K562 (cell line): ENCODE results near the gene CTIF. TPM values are rescaled to one million over a fixed set of nuclear protein-coding genes. Genes with fewer than 3 reads are reported as not detected.

ENCODE experiments used
- CEBPG ChIP-seq, 3 experiments: fragments of 200-800 bp in 1 of 3; sonication (Bioruptor generic) in 1 of 3; sonication (generic) in 1 of 3; formaldehyde crosslinking in 1 of 3; IDR thresholded peaks in 2 of 3; conservative IDR thresholded peaks in 1 of 3; 2 replicates each; pipeline versions ENCODE4 v1.6.1 to v1.8.0; 2016 to 2022; ENCODE audit warnings: missing compliant biosample characterization in 2 of 3, missing genetic modification characterization in 2 of 3, mild to moderate bottlenecking in 1 of 3, missing genetic modification reagents in 1 of 3
- CHD4 ChIP-seq: fragments of 200-600 bp; sonication (generic); IDR thresholded peaks from 3 replicates; pipeline ENCODE4 v1.6.1; 2012; ENCODE audit warnings: low read depth, mild to moderate bottlenecking, mixed read lengths, low read length, inconsistent platforms; ENCODE audit not compliant: insufficient read depth, insufficient replicate concordance, poor library complexity, severe bottlenecking
- CREB3L1 ChIP-seq: fragments of 450-650 bp; IDR thresholded peaks from 2 replicates; pipeline ENCODE4 v1.6.1; 2014; ENCODE audit warnings: low read depth, mild to moderate bottlenecking, moderate library complexity, borderline replicate concordance
- CXXC5 ChIP-seq: fragments of 250-450 bp; sonication (Bioruptor Pico); IDR thresholded peaks from 2 replicates; pipeline ENCODE4 v1.8.0; 2022; ENCODE audit warnings: inconsistent platforms, mild to moderate bottlenecking, moderate library complexity
- DMBX1 ChIP-seq: fragments of 250-450 bp; sonication (Bioruptor Pico); IDR thresholded peaks from 2 replicates; pipeline ENCODE4 v1.8.0; 2022; ENCODE audit warnings: inconsistent platforms, mild to moderate bottlenecking, moderate library complexity, borderline replicate concordance
- DPF2 ChIP-seq: fragments of 450-650 bp; IDR thresholded peaks from 2 replicates; pipeline ENCODE4 v1.6.1; 2016
- GABPA ChIP-seq: fragments of 200-800 bp; sonication (Bioruptor generic); conservative IDR thresholded peaks from 2 replicates; pipeline ENCODE4 v1.6.1; 2016; ENCODE audit warnings: low read depth, missing genetic modification characterization, missing compliant biosample characterization
- KDM1A ChIP-seq, 2 experiments: fragments of 450-650 bp; IDR thresholded peaks; 2 replicates each; pipeline ENCODE4 v1.6.1; 2016; ENCODE audit warnings: mild to moderate bottlenecking in 2 of 2
- KDM2B ChIP-seq: fragments of 250-450 bp; sonication (Bioruptor Pico); IDR thresholded peaks from 2 replicates; pipeline ENCODE4 v1.8.0; 2021; ENCODE audit warnings: mild to moderate bottlenecking, moderate library complexity
- MED1 ChIP-seq: sonication (generic); formaldehyde crosslinking; IDR thresholded peaks from 2 replicates; pipeline ENCODE4 v1.8.1; 2023; ENCODE audit warnings: missing genetic modification reagents, borderline replicate concordance
- NFIC ChIP-seq: fragments of 450-650 bp; IDR thresholded peaks from 2 replicates; pipeline ENCODE4 v1.6.1; 2017; ENCODE audit warnings: mild to moderate bottlenecking, inconsistent platforms
- PHB ChIP-seq: fragments of 250-450 bp; sonication (Bioruptor Pico); IDR thresholded peaks from 2 replicates; pipeline ENCODE4 v1.5.0; 2021
- PTRF ChIP-seq: fragments of 450-650 bp; IDR thresholded peaks from 2 replicates; pipeline ENCODE4 v1.6.1; 2016; ENCODE audit warnings: mild to moderate bottlenecking, missing genetic modification characterization, missing compliant biosample characterization
- PYGO2 ChIP-seq: fragments of 450-650 bp; IDR thresholded peaks from 2 replicates; pipeline ENCODE4 v1.6.1; 2016; ENCODE audit warnings: mild to moderate bottlenecking, missing genetic modification characterization, moderate library complexity, missing compliant biosample characterization
- RBM25 ChIP-seq: fragments of 200-400 bp; formaldehyde crosslinking; IDR thresholded peaks from 2 replicates; pipeline ENCODE4 v1.6.1; 2018; ENCODE audit warnings: low read length, low read depth, moderate library complexity; ENCODE audit not compliant: severe bottlenecking
- RBM34 ChIP-seq: fragments of 200-400 bp; formaldehyde crosslinking; IDR thresholded peaks from 2 replicates; pipeline ENCODE4 v1.6.1; 2018; ENCODE audit warnings: low read length, borderline replicate concordance; ENCODE audit not compliant: insufficient read depth
- SIN3A ChIP-seq, 2 experiments: fragments of 150-350 bp in 1 of 2; IDR thresholded peaks; 2 replicates each; pipeline ENCODE4 v1.6.1; 2011 to 2016; ENCODE audit warnings: borderline replicate concordance in 2 of 2, low read depth in 2 of 2, low read length in 2 of 2, mild to moderate bottlenecking in 2 of 2, moderate library complexity in 2 of 2; ENCODE audit not compliant: control insufficient read depth in 1 of 2
- STAG1 ChIP-seq: sonication (generic); formaldehyde crosslinking; IDR thresholded peaks from 2 replicates; pipeline ENCODE4 v1.5.0; 2020; ENCODE audit warnings: missing genetic modification reagents, borderline replicate concordance
- ZNF707 ChIP-seq: fragments of 250-450 bp; sonication (Bioruptor Pico); conservative IDR thresholded peaks from 2 replicates; pipeline ENCODE4 v1.8.0; 2022; ENCODE audit warnings: inconsistent platforms, mild to moderate bottlenecking, moderate library complexity
- polyA plus RNA-seq, 8 experiments: library from polyadenylated mRNA; depleted of rRNA in 4 of 8; stranded (reverse) in 5 of 8; unstranded in 3 of 8; fragments of >200 nt; fragmentation: Nextera tagmentation in 2 of 8; fragmentation: Illumina TruSeq in 1 of 8; extraction: Ambion mirVana in 2 of 8; extraction: Trizol in 1 of 8; gene quantifications; 2 replicates each; pipeline versions ENCODE4 v1.2.1 to v1.2.3, GENCODE V29; 2011 to 2014; ENCODE audit warnings: inconsistent platforms in 1 of 8, missing spikeins in 1 of 8
- total RNA-seq, 7 experiments: library from RNA; depleted of rRNA in 6 of 7; stranded (reverse); fragments of >200 nt in 6 of 7; fragmentation: Illumina TruSeq in 2 of 7; extraction: Trizol in 2 of 7; gene quantifications; 2 replicates each; pipeline versions ENCODE4 v1.2.1 to v1.2.3, GENCODE V29; 2011 to 2021; ENCODE audit warnings: low replicate concordance in 1 of 7
- TF ChIP-seq, protein P1 (sequence below): sonication (generic); formaldehyde crosslinking; IDR thresholded peaks from 2 replicates; pipeline ENCODE4 v1.8.0; 2022; ENCODE audit warnings: missing genetic modification reagents, mild to moderate bottlenecking, borderline replicate concordance
- TF ChIP-seq, protein P2 (sequence below), 3 experiments: IDR thresholded peaks in 2 of 3; conservative IDR thresholded peaks in 1 of 3; 2 replicates each; pipeline ENCODE4 v1.5.1; 2011 to 2012; ENCODE audit warnings: low read length in 3 of 3, mild to moderate bottlenecking in 3 of 3, control low read depth in 2 of 3, improper control_type of control experiment in 1 of 3, inconsistent platforms in 1 of 3, low read depth in 1 of 3, mixed read lengths in 1 of 3, moderate library complexity in 1 of 3; ENCODE audit not compliant: insufficient read depth in 2 of 3

The CTIF gene
- total and polyA plus RNA-seq, 9 of the 15 experiments (the other 6 are each of a cell fraction or from before 2014, with no cell fraction given): 0.17 to 11.5 (median 2.2) TPM

DNA sequence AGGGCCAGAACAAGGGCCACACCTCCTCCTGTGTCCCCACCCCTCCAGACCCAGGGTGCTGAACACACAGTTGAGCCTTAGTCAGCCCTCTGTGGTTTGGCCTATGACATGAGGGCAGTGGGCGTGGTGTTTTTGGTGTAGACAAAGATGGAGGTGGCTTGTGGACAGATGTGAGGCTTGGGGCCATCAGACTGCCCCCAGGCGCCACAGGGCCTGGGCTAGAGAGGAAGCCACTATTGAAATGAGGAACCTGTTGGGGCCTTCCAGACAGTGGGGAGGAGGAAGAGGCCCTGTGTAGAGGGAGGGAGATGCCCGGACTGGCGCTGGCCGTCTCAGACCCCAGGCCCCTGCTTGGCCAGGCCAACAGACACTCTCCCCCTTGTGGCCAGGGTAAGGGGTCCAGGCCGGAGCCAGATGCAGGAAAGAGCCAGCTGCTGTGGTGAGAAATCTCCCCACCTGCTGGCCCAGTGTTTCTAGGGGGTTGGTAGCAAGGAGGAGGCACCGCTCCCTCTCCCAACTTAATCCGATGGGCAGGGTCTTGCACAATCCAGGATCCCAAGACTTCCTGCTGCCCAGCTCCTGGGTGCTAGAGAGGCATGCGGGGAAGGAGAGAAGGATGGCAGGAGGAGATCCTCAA, 358.2 kb downstream of the CTIF start (continued):
- TF ChIP-seq RBM34 (no peak), ZNF707 (CRISPR knock-in tag) (no peak), GABPA (tag) (no peak; the same call in 1 of the 2 replicates), DPF2 (0 out of 2 replicates have a peak, but pooled peaks have one; percentile 41), CHD4 (no peak), SIN3A (IDR thresholded peaks at IDR 0.05; ENCODE audit: borderline replicate concordance in 2 of 2, control insufficient read depth in 1 of 2, low read depth in 2 of 2, low read length in 2 of 2) (no peak), CREB3L1 (no peak), DMBX1 (CRISPR knock-in tag) (0 out of 2 replicates have a peak, but pooled peaks have one; percentile 41), NFIC (0 out of 2 replicates have a peak, but pooled peaks have one; percentile 12), CEBPG (CRISPR knock-in tag; IDR thresholded peaks at IDR 0.05) (no peak), CEBPG (tag; conservative IDR thresholded peaks at IDR 0.05 in 1 of 2, IDR thresholded peaks at IDR 0.05 in 1 of 2) (0 out of 4 replicates have a peak, but pooled peaks have one; percentile 16 to 18), PTRF (tag) (no peak), RBM25 (no peak), STAG1 (CRISPR knock-in tag) (0 out of 2 replicates have a peak, but pooled peaks have one; percentile 19), CXXC5 (CRISPR knock-in tag) (peak; percentile 37; the same call in 1 of the 2 replicates), PYGO2 (tag) (no peak), PHB (no peak), KDM1A (IDR thresholded peaks at IDR 0.05) (no peak), KDM2B (CRISPR knock-in tag) (no peak), MED1 (no peak)
- TF ChIP-seq, protein P1, sequence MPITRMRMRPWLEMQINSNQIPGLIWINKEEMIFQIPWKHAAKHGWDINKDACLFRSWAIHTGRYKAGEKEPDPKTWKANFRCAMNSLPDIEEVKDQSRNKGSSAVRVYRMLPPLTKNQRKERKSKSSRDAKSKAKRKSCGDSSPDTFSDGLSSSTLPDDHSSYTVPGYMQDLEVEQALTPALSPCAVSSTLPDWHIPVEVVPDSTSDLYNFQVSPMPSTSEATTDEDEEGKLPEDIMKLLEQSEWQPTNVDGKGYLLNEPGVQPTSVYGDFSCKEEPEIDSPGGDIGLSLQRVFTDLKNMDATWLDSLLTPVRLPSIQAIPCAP (CRISPR knock-in tag): no peak
- TF ChIP-seq, protein P2, sequence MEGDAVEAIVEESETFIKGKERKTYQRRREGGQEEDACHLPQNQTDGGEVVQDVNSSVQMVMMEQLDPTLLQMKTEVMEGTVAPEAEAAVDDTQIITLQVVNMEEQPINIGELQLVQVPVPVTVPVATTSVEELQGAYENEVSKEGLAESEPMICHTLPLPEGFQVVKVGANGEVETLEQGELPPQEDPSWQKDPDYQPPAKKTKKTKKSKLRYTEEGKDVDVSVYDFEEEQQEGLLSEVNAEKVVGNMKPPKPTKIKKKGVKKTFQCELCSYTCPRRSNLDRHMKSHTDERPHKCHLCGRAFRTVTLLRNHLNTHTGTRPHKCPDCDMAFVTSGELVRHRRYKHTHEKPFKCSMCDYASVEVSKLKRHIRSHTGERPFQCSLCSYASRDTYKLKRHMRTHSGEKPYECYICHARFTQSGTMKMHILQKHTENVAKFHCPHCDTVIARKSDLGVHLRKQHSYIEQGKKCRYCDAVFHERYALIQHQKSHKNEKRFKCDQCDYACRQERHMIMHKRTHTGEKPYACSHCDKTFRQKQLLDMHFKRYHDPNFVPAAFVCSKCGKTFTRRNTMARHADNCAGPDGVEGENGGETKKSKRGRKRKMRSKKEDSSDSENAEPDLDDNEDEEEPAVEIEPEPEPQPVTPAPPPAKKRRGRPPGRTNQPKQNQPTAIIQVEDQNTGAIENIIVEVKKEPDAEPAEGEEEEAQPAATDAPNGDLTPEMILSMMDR (IDR thresholded peaks at IDR 0.05 in 2 of 3, conservative IDR thresholded peaks at IDR 0.05 in 1 of 3; ENCODE audit: insufficient read depth in 2 of 3, low read depth in 1 of 3, low read length in 3 of 3): peak; percentile 51 to 76 (median 63)
